ENCODE measurements around the gene CYB561D1.

CYB561D1 gene

GRCh38 chr1:109548321-109549267 is 54.7 kb downstream of the CYB561D1 start, which contains the start of gene GNAI3:
Gene GNAI3, plus strand, starts transcription at chr1:109548615. Its CDS starts 106 bp downstream, at chr1:109548721.
- DNase-seq (ENCODE audit: low read depth, low spot score) = peak; percentile 86
